K562 (cell line): ENCODE results near the gene GYS1. TPM values are rescaled to one million over a fixed set of nuclear protein-coding genes. Genes with fewer than 3 reads are reported as not detected.
A peak's percentile ranks its signal among the peaks of the same experiment; 100 is the strongest.

Source experiments
- BRD9 ChIP-seq: fragments of 450-650 bp; IDR thresholded peaks from 2 replicates; pipeline ENCODE4 v1.6.1; 2018; ENCODE audit warnings: low read depth; ENCODE audit not compliant: partially characterized antibody
- CTBP1 ChIP-seq: fragments of 450-650 bp; IDR thresholded peaks from 2 replicates; pipeline ENCODE4 v1.6.1; 2016; ENCODE audit warnings: borderline replicate concordance
- DIDO1 ChIP-seq: fragments of 450-650 bp; IDR thresholded peaks from 2 replicates; pipeline ENCODE4 v1.6.1; 2016; ENCODE audit warnings: low read depth, missing biosample characterization, missing genetic modification characterization
- E2F1 ChIP-seq: sonication (generic); formaldehyde crosslinking; IDR thresholded peaks from 2 replicates; pipeline ENCODE4 v1.8.1; 2023; ENCODE audit warnings: mild to moderate bottlenecking, missing genetic modification reagents, moderate library complexity
- ETV1 ChIP-seq: fragments of 450-650 bp; conservative IDR thresholded peaks from 2 replicates; pipeline ENCODE4 v1.6.1; 2016; ENCODE audit warnings: missing genetic modification characterization, control low read depth, low read depth, missing compliant biosample characterization
- FOXO4 ChIP-seq: fragments of 450-650 bp; formaldehyde crosslinking; IDR thresholded peaks from 2 replicates; pipeline ENCODE4 v1.4.0; 2020; ENCODE audit warnings: mild to moderate bottlenecking, moderate library complexity
- HMG20B ChIP-seq: fragments of 250-450 bp; sonication (Bioruptor Pico); IDR thresholded peaks from 2 replicates; pipeline ENCODE4 v1.5.0; 2021; ENCODE audit warnings: mild to moderate bottlenecking
- KAT2B ChIP-seq: IDR thresholded peaks from one replicate; pipeline ENCODE4 v1.6.1; 2012; ENCODE audit warnings: low read depth, mild to moderate bottlenecking, control low read depth, inconsistent platforms, low read length, moderate library complexity
- KDM4B ChIP-seq, 2 experiments: fragments of 450-650 bp in 1 of 2; sonication (generic) in 1 of 2; IDR thresholded peaks; 2 replicates each; pipeline ENCODE4 v1.6.1; 2016 to 2017; ENCODE audit warnings: borderline replicate concordance in 2 of 2, antibody characterized with exemption in 1 of 2, low read depth in 1 of 2, mild to moderate bottlenecking in 1 of 2
- MTA2 ChIP-seq: fragments of 450-650 bp; IDR thresholded peaks from 2 replicates; pipeline ENCODE4 v1.6.1; 2016; ENCODE audit warnings: low read depth
- MXI1 ChIP-seq: IDR thresholded peaks from 2 replicates; pipeline ENCODE4 v1.6.1; 2011; ENCODE audit warnings: low read depth, mild to moderate bottlenecking, improper control_type of control experiment, low read length
- NCOA1 ChIP-seq: fragments of 450-650 bp; IDR thresholded peaks from 2 replicates; pipeline ENCODE4 v1.6.1; 2016; ENCODE audit warnings: low read depth
- NFE2 ChIP-seq: IDR thresholded peaks from 2 replicates; pipeline ENCODE4 v1.6.1; 2014; ENCODE audit warnings: antibody characterized with exemption, low read depth
- NR2F6 ChIP-seq: fragments of 450-650 bp; formaldehyde crosslinking; IDR thresholded peaks from 2 replicates; pipeline ENCODE4 v1.4.0; 2020; ENCODE audit warnings: mild to moderate bottlenecking
- NR3C1 ChIP-seq: sonication (generic); formaldehyde crosslinking; IDR thresholded peaks from 2 replicates; pipeline ENCODE4 v1.8.1; 2022; ENCODE audit warnings: missing genetic modification reagents
- PHB ChIP-seq: fragments of 250-450 bp; sonication (Bioruptor Pico); IDR thresholded peaks from 2 replicates; pipeline ENCODE4 v1.5.0; 2021
- POLR2A ChIP-seq: fragments of 450-650 bp; conservative IDR thresholded peaks from 2 replicates; pipeline ENCODE4 v1.6.1; 2016
- PRMT5 ChIP-seq: sonication (generic); formaldehyde crosslinking; IDR thresholded peaks from 2 replicates; pipeline ENCODE4 v1.5.0; 2020; ENCODE audit warnings: missing genetic modification reagents
- RBM14 ChIP-seq: fragments of 200-400 bp; formaldehyde crosslinking; IDR thresholded peaks from 2 replicates; pipeline ENCODE4 v1.6.1; 2018; ENCODE audit warnings: low read depth, mild to moderate bottlenecking, low read length, moderate library complexity, borderline replicate concordance; ENCODE audit not compliant: insufficient read depth
- SMARCA5 ChIP-seq: fragments of 450-650 bp; IDR thresholded peaks from 2 replicates; pipeline ENCODE4 v1.6.1; 2016
- ZNF3 ChIP-seq: fragments of 250-450 bp; sonication (Bioruptor Pico); IDR thresholded peaks from 2 replicates; pipeline ENCODE4 v1.5.0; 2021; ENCODE audit warnings: mild to moderate bottlenecking, moderate library complexity
- polyA plus RNA-seq, 8 experiments: library from polyadenylated mRNA; depleted of rRNA in 4 of 8; stranded (reverse) in 5 of 8; unstranded in 3 of 8; fragments of >200 nt; fragmentation: Nextera tagmentation in 2 of 8; fragmentation: Illumina TruSeq in 1 of 8; extraction: Ambion mirVana in 2 of 8; extraction: Trizol in 1 of 8; gene quantifications; 2 replicates each; pipeline versions ENCODE4 v1.2.1 to v1.2.3, GENCODE V29; 2011 to 2014; ENCODE audit warnings: inconsistent platforms in 1 of 8, missing spikeins in 1 of 8
- total RNA-seq, 7 experiments: library from RNA; depleted of rRNA in 6 of 7; stranded (reverse); fragments of >200 nt in 6 of 7; fragmentation: Illumina TruSeq in 2 of 7; extraction: Trizol in 2 of 7; gene quantifications; 2 replicates each; pipeline versions ENCODE4 v1.2.1 to v1.2.3, GENCODE V29; 2011 to 2021; ENCODE audit warnings: low replicate concordance in 1 of 7
- TF ChIP-seq, protein P1 (sequence below): fragments of 450-650 bp; conservative IDR thresholded peaks from 2 replicates; pipeline ENCODE4 v1.6.1; 2016; ENCODE audit warnings: missing genetic modification characterization, low read depth, mild to moderate bottlenecking, control low read depth, missing compliant biosample characterization
- TF ChIP-seq, protein P2 (sequence below): sonication (generic); formaldehyde crosslinking; IDR thresholded peaks from 2 replicates; pipeline ENCODE4 v1.8.1; 2023; ENCODE audit warnings: mild to moderate bottlenecking, missing genetic modification reagents
- TF ChIP-seq, protein P3 (sequence below): sonication (generic); formaldehyde crosslinking; IDR thresholded peaks from 2 replicates; pipeline ENCODE4 v1.8.1; 2022; ENCODE audit warnings: missing genetic modification reagents

GYS1 gene
- total and polyA plus RNA-seq, 9 of the 15 experiments (the other 6 are each of a cell fraction or from before 2014, with no cell fraction given), result 1.9 to 31.1 (median 15.2) TPM

DNA sequence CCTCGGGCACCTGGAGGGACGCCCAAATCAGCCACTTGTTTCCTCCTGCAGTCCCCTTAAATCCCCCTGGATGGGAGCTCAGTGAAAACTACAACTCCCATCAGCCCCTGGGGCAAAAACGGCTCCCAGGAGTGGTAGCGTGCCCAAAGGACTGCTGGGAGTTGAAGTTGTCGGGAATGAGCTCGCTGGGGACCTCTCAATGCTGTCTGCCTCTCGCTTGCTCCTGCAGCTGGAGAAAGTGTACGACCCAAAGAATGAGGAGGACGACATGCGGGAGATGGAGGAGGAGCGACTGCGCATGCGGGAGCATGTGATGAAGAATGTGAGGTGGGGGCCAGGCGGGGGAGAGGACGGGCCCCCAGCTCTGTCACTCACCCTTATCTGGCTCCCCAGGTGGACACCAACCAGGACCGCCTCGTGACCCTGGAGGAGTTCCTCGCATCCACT is 74.3 kb downstream of the GYS1 start (continued):
- TF ChIP-seq, protein P1, sequence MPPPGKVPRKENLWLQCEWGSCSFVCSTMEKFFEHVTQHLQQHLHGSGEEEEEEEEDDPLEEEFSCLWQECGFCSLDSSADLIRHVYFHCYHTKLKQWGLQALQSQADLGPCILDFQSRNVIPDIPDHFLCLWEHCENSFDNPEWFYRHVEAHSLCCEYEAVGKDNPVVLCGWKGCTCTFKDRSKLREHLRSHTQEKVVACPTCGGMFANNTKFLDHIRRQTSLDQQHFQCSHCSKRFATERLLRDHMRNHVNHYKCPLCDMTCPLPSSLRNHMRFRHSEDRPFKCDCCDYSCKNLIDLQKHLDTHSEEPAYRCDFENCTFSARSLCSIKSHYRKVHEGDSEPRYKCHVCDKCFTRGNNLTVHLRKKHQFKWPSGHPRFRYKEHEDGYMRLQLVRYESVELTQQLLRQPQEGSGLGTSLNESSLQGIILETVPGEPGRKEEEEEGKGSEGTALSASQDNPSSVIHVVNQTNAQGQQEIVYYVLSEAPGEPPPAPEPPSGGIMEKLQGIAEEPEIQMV, result no peak
- TF ChIP-seq E2F1 (CRISPR knock-in tag) (no peak), PRMT5 (CRISPR knock-in tag) (no peak), KAT2B (no peak), BRD9 (no peak), ETV1 (tag) (no peak), MTA2 (0 out of 2 replicates have a peak, but pooled peaks have one; percentile 43), KDM4B (IDR thresholded peaks at IDR 0.05; ENCODE audit: borderline replicate concordance in 2 of 2, low read depth in 1 of 2) (no peak), FOXO4 (CRISPR knock-in tag) (no peak), NFE2 (no peak), MXI1 (no peak), DIDO1 (tag) (no peak), NR3C1 (CRISPR knock-in tag) (no peak), NR2F6 (CRISPR knock-in tag) (no peak), SMARCA5 (no peak), RBM14 (no peak), NCOA1 (no peak), ZNF3 (CRISPR knock-in tag) (no peak), HMG20B (CRISPR knock-in tag) (no peak), CTBP1 (peak; percentile 47; the same call in 1 of the 2 replicates), POLR2A (no peak), PHB (CRISPR knock-in tag) (no peak)
- TF ChIP-seq, protein P2, sequence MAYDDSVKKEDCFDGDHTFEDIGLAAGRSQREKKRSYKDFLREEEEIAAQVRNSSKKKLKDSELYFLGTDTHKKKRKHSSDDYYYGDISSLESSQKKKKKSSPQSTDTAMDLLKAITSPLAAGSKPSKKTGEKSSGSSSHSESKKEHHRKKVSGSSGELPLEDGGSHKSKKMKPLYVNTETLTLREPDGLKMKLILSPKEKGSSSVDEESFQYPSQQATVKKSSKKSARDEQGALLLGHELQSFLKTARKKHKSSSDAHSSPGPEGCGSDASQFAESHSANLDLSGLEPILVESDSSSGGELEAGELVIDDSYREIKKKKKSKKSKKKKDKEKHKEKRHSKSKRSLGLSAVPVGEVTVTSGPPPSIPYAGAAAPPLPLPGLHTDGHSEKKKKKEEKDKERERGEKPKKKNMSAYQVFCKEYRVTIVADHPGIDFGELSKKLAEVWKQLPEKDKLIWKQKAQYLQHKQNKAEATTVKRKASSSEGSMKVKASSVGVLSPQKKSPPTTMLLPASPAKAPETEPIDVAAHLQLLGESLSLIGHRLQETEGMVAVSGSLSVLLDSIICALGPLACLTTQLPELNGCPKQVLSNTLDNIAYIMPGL, result no peak
- TF ChIP-seq, protein P3, sequence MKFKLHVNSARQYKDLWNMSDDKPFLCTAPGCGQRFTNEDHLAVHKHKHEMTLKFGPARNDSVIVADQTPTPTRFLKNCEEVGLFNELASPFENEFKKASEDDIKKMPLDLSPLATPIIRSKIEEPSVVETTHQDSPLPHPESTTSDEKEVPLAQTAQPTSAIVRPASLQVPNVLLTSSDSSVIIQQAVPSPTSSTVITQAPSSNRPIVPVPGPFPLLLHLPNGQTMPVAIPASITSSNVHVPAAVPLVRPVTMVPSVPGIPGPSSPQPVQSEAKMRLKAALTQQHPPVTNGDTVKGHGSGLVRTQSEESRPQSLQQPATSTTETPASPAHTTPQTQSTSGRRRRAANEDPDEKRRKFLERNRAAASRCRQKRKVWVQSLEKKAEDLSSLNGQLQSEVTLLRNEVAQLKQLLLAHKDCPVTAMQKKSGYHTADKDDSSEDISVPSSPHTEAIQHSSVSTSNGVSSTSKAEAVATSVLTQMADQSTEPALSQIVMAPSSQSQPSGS (CRISPR knock-in tag), result no peak
